ENCODE measurements around the gene NDUFB7.

- no peak for TF ChIP-seq MAX (IDR thresholded peaks at IDR 0.05)
- no peak for TF ChIP-seq EP300 (IDR thresholded peaks at IDR 0.05; ENCODE audit: borderline replicate concordance)
These were observed 13.3 kb downstream of the NDUFB7 start for GRCh38 chr19:14558370-14559066.

Measured in Ishikawa (cell line).